ENCODE data around the gene AADACL3.
"Not testable (repeated sequence)": the region's sequence is repeated elsewhere in the genome, so short reads cannot be mapped to it uniquely, and the experiment has no call there.

AADACL3 gene

GRCh38 chr1:12715896-12716437, at the start of gene AADACL3:
AADACL3 (plus strand) TSS chr1:12716110; CDS start chr1:12716177, 67 bp downstream.
- DNase-seq: no peak

DNA sequence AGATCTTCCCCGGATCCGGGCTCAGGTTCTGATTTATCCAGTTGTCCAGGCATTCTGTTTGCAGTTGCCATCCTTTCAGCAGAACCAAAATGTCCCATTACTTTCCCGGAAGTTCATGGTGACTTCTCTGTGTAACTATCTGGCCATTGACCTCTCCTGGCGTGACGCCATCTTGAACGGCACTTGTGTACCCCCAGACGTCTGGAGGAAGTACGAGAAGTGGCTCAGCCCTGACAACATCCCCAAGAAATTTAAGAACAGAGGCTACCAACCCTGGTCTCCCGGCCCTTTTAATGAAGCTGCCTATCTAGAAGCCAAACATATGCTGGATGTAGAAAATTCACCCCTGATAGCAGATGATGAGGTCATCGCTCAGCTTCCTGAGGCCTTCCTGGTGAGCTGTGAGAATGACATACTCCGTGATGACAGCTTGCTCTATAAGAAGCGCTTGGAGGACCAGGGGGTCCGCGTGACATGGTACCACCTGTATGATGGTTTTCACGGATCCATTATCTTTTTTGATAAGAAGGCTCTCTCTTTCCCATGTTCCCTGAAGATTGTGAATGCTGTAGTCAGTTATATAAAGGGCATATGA, 49.7 kb upstream of the AADACL3 start:
- no peak for DNase-seq

DNA sequence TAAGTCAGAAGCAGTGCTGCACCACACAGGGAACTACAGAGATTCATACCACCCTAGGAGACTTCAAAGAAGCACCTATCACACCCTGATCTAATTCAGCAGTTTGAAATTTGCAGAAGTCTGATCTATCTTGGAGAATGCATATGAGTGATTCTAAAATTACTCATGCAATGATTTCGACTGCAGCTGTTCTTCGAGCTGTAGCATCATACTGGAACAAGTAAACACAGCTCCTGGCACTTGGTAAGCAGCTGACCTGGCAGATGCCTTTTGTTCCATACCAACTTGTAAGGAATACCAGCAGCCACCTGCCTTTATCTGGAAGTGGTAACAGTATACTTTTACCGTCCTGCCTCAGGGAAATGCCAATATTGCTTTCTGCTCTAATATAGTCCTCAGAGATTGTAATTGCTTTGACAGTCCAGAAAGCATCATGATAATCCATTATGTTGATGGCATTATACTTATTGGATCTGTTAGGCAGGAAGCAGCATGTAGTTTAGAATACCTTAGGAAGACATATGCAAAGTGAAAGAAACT, 46.3 kb upstream of the AADACL3 start:
- no peak for DNase-seq

GRCh38 chr1:12674358-12674757, 41.6 kb upstream of the AADACL3 start:
- no peak for DNase-seq

GRCh38 chr1:12676122-12676521, 39.8 kb upstream of the AADACL3 start:
- DNase-seq: not testable (repeated sequence)

DNA sequence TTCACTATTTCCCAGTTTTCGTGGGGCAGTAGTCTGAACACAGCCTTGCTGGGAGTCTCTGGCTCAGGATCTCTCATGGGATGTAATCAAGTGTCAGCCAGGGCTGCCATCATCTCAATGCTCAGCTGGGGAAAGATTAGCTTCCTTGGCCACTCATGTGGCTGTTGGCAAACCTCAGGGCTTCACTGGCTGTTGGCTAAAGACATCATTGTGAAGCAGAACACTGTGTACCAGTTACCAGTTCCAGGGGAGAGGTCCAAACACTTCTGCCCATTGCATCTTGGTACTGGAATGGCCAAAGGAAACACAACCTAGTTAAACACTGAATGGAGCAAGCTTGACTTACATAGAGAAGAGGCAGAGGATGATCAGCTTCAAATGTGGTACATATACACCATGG, 38.3 kb upstream of the AADACL3 start:
- DNase-seq: no peak

GRCh38 chr1:12678350-12678749, 37.6 kb upstream of the AADACL3 start:
- DNase-seq: no peak

- DNase-seq: no peak
Observed at GRCh38 chr1:12678820-12679219, 37.1 kb upstream of the AADACL3 start.

GRCh38 chr1:12690156-12690555, 25.8 kb upstream of the AADACL3 start:
- DNase-seq: no peak

DNA sequence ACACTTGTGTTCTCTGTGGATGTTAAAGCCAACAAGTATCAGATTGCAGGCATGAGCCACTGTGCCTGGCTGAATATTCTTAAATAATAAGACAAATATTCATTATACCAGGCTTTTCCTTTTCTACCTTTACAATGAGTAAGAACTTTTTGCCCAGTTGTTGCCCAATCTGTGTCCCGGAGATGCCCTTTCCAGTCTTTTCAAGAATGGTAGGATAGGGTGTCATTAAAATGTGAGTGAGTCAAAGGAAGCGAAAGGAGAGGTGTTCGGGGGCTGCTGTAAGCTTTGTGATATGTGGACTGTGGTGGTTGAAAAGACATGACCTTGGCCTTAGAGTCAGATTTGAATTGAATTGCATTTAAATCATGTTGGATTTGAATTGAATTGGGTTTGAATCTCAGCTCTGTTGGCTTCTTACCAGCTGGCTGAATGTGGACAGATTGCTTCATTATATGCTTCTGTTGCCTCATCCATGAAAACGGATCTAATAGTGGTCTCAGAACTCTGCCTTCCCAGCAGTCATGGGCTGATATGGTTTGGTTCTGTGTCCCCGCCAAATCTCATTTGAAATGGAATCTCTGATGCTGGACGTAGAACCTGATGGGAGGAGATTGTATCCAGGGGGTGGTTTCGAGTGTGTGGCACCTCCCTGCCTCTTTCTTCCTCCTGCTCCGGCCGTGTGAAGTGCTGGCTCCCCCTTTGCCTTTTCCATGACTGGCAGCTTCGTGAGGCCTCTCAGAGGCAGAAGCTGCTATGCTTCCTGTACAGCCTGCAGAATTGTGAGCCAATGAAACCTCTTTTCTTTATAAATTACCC, 22.7 kb upstream of the AADACL3 start:
- no peak for DNase-seq

GRCh38 chr1:12696658-12697057, 19.3 kb upstream of the AADACL3 start:
- DNase-seq: no peak

DNA sequence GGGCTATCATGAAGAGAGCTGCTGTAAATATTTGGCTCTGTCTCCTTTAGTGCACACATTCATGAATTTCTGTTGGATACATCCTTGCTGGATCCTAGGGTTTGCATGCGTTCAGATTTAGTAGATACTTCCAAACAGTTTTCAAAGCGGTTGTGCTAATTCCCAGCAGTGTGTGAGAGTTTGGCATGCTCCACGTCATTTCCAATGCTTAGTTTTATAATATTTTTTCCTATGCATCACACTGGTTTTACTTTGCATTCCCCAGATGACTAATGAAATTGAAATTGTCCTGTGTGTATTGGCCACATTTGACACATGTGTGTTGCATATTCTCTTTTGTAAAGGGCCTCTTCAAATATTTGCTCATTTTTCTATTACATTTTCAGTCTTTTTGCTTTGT, 18.5 kb upstream of the AADACL3 start:
- no peak for DNase-seq

GRCh38 chr1:12703821-12704451, 12.0 kb upstream of the AADACL3 start:
- DNase-seq: no peak

DNA sequence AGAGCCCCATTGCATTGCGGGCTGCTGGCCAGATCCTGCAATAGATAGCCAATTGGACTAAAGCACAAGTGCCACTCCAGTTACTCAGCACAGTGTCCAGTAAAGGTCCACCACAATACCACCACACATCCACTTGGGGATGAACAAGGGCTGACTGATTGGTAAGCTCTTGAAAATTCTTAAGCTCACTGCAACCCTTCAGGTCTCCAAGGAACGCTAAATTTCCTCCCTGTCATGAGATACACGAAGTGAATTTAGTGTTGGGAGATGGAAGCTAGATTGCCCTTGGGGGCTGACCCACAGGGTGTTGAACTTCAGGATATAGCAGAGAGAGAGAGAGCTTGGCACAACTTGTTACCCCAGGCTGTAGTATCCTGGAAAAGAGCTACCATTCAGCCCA, 9.8 kb upstream of the AADACL3 start:
- DNase-seq: no peak

DNA sequence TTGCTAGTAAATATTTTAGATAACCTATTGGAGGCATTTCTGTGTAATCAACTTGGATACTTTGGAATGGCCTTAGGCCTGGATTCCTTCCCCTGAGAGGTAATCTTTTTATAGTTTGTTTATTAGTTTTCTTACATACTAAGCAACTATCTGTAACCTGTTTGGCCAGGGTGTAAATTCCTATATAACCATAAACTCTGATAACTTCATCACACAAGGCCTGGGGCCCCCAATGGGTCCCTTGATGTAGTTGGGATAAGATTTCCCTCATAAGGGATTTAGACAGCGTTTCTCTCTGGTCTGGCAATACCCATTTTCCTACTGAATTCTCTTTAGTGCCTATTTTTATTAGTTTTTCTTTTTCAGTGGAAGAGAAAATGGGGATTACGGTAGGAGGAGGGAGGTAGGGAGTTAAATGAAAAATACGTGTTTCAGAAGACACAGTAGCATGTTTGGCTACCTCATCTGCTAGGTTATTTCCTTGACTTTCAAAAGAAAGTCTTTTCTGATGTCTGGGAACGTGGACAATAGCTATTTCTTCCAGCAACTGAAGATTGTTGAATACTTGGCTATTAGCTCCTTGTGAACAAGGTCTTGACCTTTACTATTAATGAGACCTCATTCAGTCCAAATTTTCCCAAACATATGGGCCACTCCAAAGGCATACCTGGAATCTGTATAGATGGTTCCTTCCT, 7.4 kb upstream of the AADACL3 start:
- no peak for DNase-seq

DNA sequence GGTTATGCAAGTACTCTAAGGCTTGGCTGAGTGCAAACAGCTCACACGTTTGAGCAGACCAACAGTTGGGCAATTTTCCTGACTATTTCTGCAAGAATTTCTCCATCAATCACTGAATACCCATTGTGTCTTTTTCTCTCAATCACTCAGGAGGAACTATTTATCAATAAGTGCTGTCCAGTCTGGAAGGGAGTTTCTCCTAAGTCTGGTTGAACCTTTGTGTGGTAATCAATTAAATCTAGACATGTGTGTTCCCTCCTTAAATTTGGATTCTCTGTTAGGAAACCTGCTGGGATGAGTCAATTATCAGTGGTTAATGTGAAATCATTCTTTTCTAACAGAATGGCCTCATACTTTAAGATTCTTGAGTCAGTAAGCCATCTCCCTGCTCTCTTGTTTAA, 6.8 kb upstream of the AADACL3 start:
- no peak for DNase-seq

GRCh38 chr1:12709696-12710095, 6.2 kb upstream of the AADACL3 start:
- DNase-seq: no peak

DNA sequence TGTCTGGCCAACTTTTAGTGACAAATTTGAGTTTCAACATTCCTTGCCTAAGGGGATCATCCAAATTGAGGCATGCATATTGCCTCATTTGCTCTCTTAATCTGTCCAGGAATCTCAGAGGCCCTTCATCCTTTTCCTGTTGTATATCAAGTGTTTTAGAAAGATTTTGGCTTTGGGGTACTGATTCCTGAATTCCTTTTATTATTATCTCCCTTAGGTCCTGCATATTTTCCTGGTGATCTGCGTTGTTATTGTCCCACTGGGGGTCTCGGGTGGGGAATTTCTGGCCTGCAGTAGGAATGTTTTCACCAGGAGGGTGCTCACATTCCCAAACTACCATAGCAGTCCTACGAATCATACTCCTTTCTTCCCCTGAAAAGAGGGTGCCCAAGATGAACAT, 4.4 kb upstream of the AADACL3 start:
- no peak for DNase-seq

- no peak for DNase-seq
Observed at GRCh38 chr1:12712076-12712475, 3.8 kb upstream of the AADACL3 start.

DNA sequence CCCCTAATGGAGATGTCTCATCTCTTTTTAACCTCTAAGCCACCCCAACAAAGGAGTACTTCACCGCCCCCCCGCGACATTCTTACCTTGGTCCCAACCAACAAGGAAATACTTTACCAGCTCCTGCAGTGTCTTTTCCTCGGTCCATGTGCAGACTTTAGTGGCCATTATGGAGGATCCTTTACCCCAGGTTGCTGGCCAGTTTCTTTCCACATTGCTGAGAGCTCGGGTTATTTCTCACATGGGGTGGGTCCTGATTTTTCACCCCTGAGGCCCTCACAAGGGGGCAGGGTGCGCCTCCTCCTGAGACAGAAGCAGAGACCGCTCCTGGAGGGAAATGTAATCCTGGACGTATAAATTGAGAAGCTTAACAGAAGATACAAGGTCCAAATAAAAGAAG, 3.0 kb upstream of the AADACL3 start:
- DNase-seq: no peak

- DNase-seq: not testable (repeated sequence)
Observed at GRCh38 chr1:12713651-12714050, 2.3 kb upstream of the AADACL3 start.

GRCh38 chr1:12714710-12715475, 1.0 kb upstream of the AADACL3 start:
- DNase-seq: no peak

Measured in NCI-H1417 treated with DMSO at 0.1 percent for 48 hours (cell line).